NCI-H2196 (cell line): Measurements from ENCODE around the gene TMEM254.
"Not testable (repeated sequence)": the region's sequence is repeated elsewhere in the genome, so short reads cannot be mapped to it uniquely, and the experiment has no call there.

ENCODE experiments used
- DNase-seq: peaks from one replicate; lab custom pipeline; 2025; ENCODE audit not compliant: unreplicated experiment; lab: John Stamatoyannopoulos, UW

TMEM254 gene

GRCh38 chr10:80132299-80133139 is 54.1 kb downstream of the TMEM254 start, which contains the start of gene PLAC9:
Gene PLAC9, plus strand, starts transcription at chr10:80132730. Its CDS starts 33 bp downstream, at chr10:80132763.
- DNase-seq: no peak

GRCh38 chr10:80133206-80133605 is 54.7 kb downstream of the TMEM254 start:
- no peak for DNase-seq

- DNase-seq: not testable (repeated sequence)
Measured at GRCh38 chr10:80133687-80134086, 55.2 kb downstream of the TMEM254 start.

- DNase-seq: no peak
Measured at GRCh38 chr10:80136134-80136571, 57.7 kb downstream of the TMEM254 start.

GRCh38 chr10:80137031-80137862 is 58.8 kb downstream of the TMEM254 start:
- DNase-seq: no peak

- no peak for DNase-seq
Measured at GRCh38 chr10:80137920-80138319, 59.5 kb downstream of the TMEM254 start.

- no peak for DNase-seq
Measured at GRCh38 chr10:80139265-80139664, 60.8 kb downstream of the TMEM254 start.

GRCh38 chr10:80140251-80140650 is 61.8 kb downstream of the TMEM254 start:
- no peak for DNase-seq

GRCh38 chr10:80141696-80142460 is 63.4 kb downstream of the TMEM254 start:
- DNase-seq: no peak
